ENCODE data around the gene CFAP298. TPM values are rescaled to one million over a fixed set of nuclear protein-coding genes. Genes with fewer than 3 reads are reported as not detected.

Gene CFAP298
- total RNA-seq, 1 donor from 2014 or later, result 27.4 TPM

- DNase-seq (ENCODE audit: low read depth in 2 of 2), result no peak
Observed at GRCh38 chr21:32599091-32599490, 13.1 kb downstream of the CFAP298 start.

DNA sequence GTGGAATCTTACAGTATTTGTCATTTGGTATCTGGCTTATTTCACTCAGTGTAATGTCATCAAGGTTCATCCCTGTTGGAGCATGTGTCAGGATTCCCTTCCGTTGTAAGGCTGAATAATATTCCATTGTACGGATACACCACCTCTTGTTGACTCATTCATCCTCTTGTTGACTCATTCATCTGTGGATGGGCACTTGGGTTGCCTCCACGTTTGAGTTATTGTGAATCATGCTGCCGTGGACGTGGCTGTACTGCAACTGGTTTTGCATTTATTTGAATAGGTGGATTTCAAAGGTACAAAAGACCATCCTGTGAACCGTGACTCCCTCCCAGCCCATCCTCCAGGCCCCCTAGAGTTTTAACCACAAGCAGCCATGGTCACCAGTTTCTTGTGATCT lies 15.0 kb downstream of the CFAP298 start:
- DNase-seq (ENCODE audit: low read depth in 2 of 2), result peak; percentile 93 to 96

- DNase-seq (ENCODE audit: low read depth in 2 of 2), result no peak
Observed at GRCh38 chr21:32595431-32595830, 16.7 kb downstream of the CFAP298 start.

- DNase-seq (ENCODE audit: low read depth in 2 of 2), result no peak
Observed at GRCh38 chr21:32593690-32594089, 18.5 kb downstream of the CFAP298 start.

GRCh38 chr21:32592929-32593502 lies 19.2 kb downstream of the CFAP298 start:
- DNase-seq (ENCODE audit: low read depth in 2 of 2), result no peak

- DNase-seq (ENCODE audit: low read depth in 2 of 2), result no peak
Observed at GRCh38 chr21:32590130-32590529, 22.0 kb downstream of the CFAP298 start.

- DNase-seq (ENCODE audit: low read depth in 2 of 2), result no peak
Observed at GRCh38 chr21:32587651-32588050, 24.5 kb downstream of the CFAP298 start.

DNA sequence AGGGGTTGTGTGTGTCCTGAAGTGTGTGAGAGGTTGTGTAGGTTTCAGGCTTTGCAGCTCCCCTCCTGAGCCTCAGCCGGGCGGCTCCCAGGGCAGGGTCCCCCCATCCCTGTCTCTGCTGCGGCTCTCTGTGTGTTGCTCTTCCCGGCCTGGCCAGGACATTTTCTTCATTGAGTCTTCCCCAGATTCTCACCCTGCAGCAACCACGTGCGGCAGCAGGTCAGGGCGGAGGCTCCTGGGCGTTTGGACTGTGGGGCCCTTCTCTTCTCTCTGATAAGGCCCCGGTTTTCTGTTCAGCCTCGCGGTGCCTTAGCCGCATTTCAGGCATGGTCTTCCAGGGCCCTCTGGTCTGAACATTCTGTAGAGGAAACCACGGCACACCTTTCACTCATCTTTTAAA lies 25.1 kb downstream of the CFAP298 start:
- DNase-seq (ENCODE audit: low read depth in 2 of 2), result no peak

DNA sequence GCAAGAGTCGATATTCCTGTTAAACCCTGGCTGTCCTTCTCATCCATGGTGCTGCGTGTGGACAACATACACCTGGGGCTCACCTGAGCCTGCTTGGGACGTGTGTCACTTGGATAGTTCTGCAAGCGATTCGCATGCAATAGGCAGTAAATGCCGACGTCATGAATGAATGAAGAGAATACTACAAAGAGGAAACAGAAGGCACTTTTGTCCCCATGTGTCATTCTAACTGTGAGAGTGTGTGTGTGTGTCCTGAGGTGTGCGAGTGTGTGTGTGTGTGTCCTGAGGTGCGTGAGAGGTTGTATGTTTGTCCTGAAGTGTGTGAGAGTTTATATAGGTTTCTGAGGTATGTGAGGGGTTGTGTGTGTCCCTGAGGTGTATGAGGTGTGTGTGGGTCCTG lies 26.2 kb downstream of the CFAP298 start:
- no peak for DNase-seq (ENCODE audit: low read depth in 2 of 2)

- DNase-seq (ENCODE audit: low read depth in 2 of 2), result no peak
Observed at GRCh38 chr21:32585042-32585710, 27.0 kb downstream of the CFAP298 start, which contains the start of gene TCP10L. TSS of gene TCP10L (minus strand) at chr21:32585523. CDS start at chr21:32584304, 1,219 bp downstream.

DNA sequence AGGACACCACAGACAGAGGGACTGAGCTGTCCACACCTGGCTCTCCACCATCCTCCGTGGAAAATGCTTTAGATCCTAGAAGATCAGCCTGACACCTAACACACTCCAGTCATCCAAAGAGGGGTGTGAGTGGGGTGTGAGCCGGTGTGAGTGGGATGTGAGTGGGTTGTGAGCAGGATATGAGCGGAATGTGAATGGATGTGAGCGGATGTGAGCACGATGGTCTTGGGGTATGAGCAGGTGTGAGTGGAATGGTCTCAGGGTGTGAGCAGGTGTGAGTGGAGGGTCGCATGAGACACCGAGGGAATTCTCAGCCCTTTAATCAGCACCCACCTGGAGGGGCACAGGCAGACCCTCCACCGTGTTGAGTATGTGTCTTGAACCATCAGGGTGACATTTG lies 27.7 kb downstream of the CFAP298 start:
- no peak for DNase-seq (ENCODE audit: low read depth in 2 of 2)

- no peak for DNase-seq (ENCODE audit: low read depth in 2 of 2)
Observed at GRCh38 chr21:32581732-32582131, 30.4 kb downstream of the CFAP298 start.

- no peak for DNase-seq (ENCODE audit: low read depth in 2 of 2)
Observed at GRCh38 chr21:32580949-32581348, 31.2 kb downstream of the CFAP298 start.

- DNase-seq (ENCODE audit: low read depth in 2 of 2), result peak; percentile 25 to 36
Observed at GRCh38 chr21:32578107-32578691, 34.0 kb downstream of the CFAP298 start.

DNA sequence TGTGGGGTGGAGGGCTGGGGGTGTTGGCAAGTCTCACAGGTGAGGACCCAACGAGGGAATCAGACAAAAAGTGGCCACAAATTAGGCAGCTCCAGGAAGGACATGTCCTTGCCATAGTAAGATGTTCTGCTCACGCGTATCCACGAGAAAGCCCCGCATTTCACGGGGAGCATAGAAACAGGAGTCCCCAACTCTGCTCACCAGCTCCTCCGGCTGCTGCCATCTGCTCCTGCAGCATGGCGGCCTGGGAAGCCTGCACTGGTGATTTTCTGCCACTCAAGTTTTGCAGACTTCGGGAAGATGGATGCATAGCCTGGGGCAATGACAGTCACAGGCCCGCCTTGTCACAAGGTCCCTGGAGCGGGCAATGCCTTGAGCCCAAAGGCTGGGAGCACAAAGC lies 36.2 kb downstream of the CFAP298 start:
- no peak for DNase-seq (ENCODE audit: low read depth in 2 of 2)

DNA sequence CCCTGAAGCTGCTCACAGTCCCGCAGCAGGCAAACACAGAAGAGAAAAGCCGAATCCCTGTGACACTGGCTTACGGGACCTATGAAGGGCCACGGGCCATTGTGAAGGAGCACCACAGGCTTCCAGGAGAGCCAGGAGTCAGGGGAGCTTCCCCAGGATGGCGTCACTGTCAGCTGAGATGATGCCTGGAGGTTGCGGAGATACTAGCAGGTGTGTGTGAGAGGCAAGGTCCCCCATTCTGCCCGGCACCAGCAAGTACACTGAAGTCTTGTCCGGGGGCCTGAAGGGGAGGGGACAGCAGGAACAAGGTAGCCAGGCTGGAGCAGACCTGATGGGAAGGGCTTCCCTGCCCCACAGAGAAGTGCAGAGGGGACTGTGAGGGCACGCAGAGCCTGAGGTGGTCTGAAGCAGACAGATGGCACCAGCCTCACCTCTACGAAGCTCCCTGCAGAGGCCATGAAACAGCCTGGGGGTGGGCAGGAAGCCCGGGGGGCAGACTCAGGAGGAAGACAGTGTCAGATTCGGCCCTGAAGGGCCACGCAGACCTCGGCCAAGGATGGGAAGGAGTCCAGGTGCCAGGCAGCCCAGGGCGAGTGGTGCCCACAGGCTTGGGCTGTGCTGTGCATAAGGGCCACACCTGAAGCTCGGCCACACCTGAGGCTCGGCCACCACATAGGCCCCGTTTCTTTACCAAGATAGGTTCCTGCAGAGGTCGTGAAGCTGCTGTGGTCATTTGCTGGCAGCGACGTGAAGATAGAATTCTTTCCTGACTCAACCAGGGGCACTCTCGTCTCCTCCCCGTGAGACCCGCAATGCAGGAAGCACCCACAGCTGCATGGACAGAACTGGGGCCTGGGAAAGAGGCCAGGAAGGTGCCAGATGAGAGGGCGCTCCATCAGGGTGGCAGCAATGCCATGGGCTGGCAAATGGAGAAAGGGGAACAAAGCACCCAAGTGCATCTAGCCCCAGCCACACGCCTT lies 36.9 kb downstream of the CFAP298 start:
- DNase-seq (ENCODE audit: low read depth in 2 of 2), result no peak

DNA sequence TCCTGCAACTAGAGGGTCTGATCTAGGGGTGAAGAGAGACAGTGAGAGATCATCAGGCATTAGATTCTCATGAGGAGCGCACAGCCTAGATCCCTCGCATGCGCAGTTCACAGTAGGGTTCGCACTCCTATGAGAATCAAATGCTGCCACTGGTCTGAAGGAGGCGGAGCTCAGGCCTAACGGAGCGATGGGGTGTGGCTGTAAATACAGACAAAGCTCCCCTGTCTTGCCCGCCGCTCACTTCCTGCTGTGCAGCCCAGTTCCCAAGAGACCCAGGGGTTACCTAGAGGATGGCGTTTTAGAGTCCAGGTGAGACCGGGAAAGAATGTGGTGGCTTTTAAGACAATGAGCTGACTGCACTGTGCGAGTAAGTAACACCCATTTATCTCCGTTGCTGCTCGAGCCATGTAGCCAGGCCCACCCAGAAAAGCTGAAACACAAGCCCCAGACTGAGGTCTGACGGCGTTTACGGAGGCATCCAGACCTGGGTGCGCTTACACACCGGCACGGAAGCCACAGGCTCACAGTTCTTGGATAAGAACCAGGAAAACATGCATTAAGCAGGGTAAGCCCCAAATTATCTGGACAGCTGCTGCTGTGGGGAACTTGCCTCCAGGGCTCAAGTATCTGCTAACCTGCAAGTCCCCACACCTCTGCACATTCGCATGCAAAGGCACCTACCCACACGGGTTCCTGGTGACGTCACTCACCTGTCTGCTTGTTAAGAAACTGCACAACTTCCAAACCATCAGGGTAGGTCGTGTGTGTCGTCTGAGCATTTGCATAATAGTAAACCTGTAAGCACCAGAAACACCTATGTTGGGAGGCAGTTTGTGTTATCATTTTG lies 39.4 kb downstream of the CFAP298 start:
- no peak for DNase-seq (ENCODE audit: low read depth in 2 of 2)

DNA sequence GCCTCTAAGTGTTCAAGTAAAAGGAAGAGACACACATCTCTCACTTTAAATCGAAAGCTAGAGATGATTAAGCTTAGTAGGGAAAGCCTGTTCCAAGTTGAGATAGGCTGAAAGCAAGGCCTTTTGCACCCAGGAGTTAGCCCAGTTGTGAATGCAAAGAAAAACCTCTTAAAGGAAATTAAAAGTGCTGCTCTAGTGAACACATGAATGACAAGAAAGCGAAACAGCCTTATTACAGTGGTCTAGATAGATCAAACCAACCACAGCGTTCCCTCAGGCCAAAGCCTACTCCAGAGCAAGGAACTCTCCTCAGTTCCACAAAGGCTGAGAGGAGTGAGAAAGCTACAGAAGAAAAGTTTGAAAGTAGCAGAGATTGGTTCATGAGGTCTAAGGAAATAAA lies 41.7 kb downstream of the CFAP298 start:
- no peak for DNase-seq (ENCODE audit: low read depth in 2 of 2)

- DNase-seq (ENCODE audit: low read depth in 2 of 2), result peak; percentile 91 to 92
Observed at GRCh38 chr21:32569261-32570230, 42.6 kb downstream of the CFAP298 start.

DNA sequence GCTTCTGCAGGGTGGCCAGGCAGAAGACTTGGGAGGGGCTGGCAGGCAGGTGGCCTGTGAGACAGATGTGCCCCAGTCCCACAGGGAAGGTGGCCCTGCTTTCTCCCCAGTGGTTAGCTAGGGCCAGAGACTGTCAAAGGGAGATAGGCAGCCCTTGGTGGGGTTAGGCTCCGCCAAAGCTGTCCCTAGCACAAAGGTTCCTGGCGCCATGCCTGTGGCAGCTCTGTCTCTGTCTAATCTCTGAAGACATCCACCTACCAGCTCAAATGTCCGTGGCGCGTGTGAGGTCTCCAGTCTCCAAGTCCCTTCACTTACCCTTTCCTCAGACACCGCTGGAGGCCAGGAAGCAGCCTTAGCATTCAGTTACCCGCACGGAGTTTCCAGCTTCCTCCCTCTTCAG lies 44.6 kb downstream of the CFAP298 start:
- DNase-seq (ENCODE audit: low read depth in 2 of 2), result no peak

All from lung microvascular endothelial cell (primary cell).